ENCODE results near the gene CD59. TPM values are rescaled to one million over a fixed set of nuclear protein-coding genes. Genes with fewer than 3 reads are reported as not detected.

Gene CD59
- total RNA-seq, 1 donor = 1,509 TPM

DNA sequence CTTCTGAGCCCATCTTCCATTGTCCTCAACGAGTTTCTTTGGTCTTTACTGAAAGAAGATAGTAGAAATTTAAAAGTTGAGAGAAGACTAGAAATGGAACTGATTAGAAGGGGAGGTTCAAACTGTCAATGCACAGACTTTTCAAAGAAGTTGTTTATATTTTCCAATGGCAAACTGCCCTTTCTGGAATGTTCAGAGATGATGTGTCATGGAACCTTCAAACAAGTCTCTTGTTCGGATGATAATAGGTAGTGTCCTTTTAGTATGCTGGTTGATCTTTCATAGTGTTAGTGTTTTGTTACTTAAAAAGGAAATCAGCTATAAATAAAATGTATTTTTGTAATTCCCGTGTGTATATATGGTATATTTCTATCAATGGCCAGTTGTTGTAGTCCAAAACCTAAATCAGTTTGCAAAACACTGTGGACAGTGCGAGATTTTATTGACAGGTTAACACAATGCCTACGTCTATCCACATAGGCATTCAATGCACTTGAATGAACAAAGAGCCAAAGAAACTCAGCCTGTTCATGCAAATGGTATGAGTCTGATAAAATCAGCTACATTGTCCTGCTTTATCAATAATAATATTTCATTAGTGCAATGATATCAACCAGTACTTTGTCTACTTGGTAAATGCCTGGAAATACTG, 66.5 kb downstream of the CD59 start:
- H3K4me3 ChIP-seq (ENCODE audit: low read depth, low read length) = no peak overlapping the region
- TF ChIP-seq CTCF (IDR thresholded peaks at IDR 0.05; ENCODE audit: insufficient read depth, low read length) = no peak
- no peak for DNase-seq (ENCODE audit: low read depth)

GRCh38 chr11:33668951-33669596, 67.1 kb downstream of the CD59 start:
- TF ChIP-seq CTCF (IDR thresholded peaks at IDR 0.05; ENCODE audit: insufficient read depth, low read length) = no peak
- DNase-seq (ENCODE audit: low read depth) = no peak
- H3K4me3 ChIP-seq (ENCODE audit: low read depth, low read length) = no peak overlapping the region

DNA sequence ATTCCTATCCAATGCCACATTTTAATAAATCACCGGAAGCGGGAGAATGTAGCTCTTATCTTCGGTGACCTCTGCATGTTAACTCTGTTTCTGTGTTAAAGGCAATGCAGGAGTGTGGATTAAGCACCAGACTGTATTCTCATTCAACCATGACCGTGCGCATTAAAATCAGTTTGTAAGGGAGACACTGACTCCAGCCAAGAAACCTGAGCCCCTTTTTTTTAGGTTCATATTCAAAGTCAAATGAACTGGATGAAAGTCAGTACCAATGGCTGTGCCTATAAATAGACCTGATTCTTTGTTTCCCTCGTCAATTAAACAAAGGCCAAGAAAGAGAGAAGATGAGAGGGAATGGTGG, 67.8 kb downstream of the CD59 start:
- no peak for DNase-seq (ENCODE audit: low read depth)
- no peak overlapping the region for H3K4me3 ChIP-seq (ENCODE audit: low read depth, low read length)
- no peak for TF ChIP-seq CTCF (IDR thresholded peaks at IDR 0.05; ENCODE audit: insufficient read depth, low read length)

- H3K4me3 ChIP-seq (ENCODE audit: low read depth, low read length) = no peak overlapping the region
- DNase-seq (ENCODE audit: low read depth) = peak; percentile 14
- TF ChIP-seq CTCF (IDR thresholded peaks at IDR 0.05; ENCODE audit: insufficient read depth, low read length) = no peak
These were observed 68.3 kb downstream of the CD59 start for GRCh38 chr11:33667819-33668467.

DNA sequence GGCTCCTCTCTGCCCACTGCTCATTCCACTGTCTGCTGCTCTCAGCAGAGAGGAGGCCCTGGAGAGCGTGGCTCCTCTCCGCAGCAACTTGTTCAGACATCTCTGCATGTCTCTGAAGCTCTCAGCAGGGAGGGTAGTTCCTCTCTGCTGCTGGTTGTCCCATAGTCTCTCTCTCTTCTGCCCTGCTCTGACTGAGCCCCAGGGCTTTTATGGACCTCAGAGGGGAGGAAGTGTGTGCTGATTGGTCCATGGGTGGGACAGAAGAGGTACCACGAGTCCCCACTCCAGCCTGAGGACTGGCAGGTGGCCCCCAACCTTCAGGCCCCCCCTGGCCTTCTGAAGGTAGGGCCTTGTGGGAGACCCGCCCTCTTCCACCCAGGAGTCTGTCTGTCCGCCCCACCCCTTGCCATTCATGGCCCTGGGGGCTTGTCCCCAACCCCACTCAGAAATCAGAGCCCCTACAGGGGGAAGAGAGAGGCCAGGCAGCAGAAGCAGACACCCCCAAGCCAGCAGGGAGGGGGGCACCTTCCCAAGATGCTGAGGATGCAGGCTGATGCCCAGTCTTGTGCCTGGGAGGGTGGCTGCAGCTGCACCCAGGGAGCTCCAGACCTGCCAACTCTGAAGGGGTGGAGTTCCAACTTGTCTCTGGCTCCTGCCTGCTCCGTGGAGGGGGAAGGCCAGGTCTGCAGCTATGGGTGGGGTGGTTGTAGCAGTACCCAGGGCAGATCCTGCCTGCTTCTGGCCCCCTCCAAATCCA, 70.7 kb downstream of the CD59 start:
- no peak for TF ChIP-seq CTCF (IDR thresholded peaks at IDR 0.05; ENCODE audit: insufficient read depth, low read length)
- no peak overlapping the region for H3K4me3 ChIP-seq (ENCODE audit: low read depth, low read length)
- DNase-seq (ENCODE audit: low read depth) = no peak

GRCh38 chr11:33664827-33665226, 71.4 kb downstream of the CD59 start:
- no peak for DNase-seq (ENCODE audit: low read depth)
- H3K4me3 ChIP-seq (ENCODE audit: low read depth, low read length) = no peak overlapping the region
- TF ChIP-seq CTCF (IDR thresholded peaks at IDR 0.05; ENCODE audit: insufficient read depth, low read length) = no peak
